H1 (cell line): ENCODE data around the gene CACNB4. TPM values are rescaled to one million over a fixed set of nuclear protein-coding genes. Genes with fewer than 3 reads are reported as not detected.

Experiments used
- RNF2 ChIP-seq: fragments of 200-900, 300-1000 bp; sonication (generic); IDR thresholded peaks from 2 replicates; pipeline ENCODE4 v1.7.1; 2016; ENCODE audit warnings: borderline replicate concordance, low read depth, mild to moderate bottlenecking, antibody characterized with exemption, low read length; ENCODE audit not compliant: poor library complexity, severe bottlenecking; ENCODE audit errors: missing control alignments
- TBP ChIP-seq: IDR thresholded peaks from 2 replicates; pipeline ENCODE4 v1.6.1; 2011; ENCODE audit warnings: low read depth, low read length, improper control_type of control experiment
- YY1 ChIP-seq: IDR thresholded peaks from 2 replicates; pipeline ENCODE4 v1.6.1; 2011; ENCODE audit warnings: low read depth, mild to moderate bottlenecking, low read length
- polyA plus RNA-seq, 7 experiments: library from polyadenylated mRNA; depleted of rRNA in 3 of 7; stranded (reverse) in 5 of 7; unstranded in 2 of 7; fragments of >200 nt in 5 of 7; fragments of 200-250 nt in 2 of 7; gene quantifications; 1 replicate in 5 of 7; 2 replicates in 1 of 7; 4 replicates in 1 of 7; pipeline versions ENCODE4 v1.2.1 to v1.2.3, GENCODE V29; 2011 to 2013; ENCODE audit warnings: missing spikeins in 2 of 7, mixed read lengths in 2 of 7
- total RNA-seq: library from RNA; stranded (reverse); fragmentation: NEBNext Ultra II Directional; extraction: Animal tissue kit (Norgen Biotek cat#: 25700); gene quantifications from 2 replicates; pipeline ENCODE4 v1.2.1, GENCODE V29; 2021

CACNB4 gene
- total and polyA plus RNA-seq, 2 of the 8 experiments (the other 6 are each of a cell fraction or from before 2014, with no cell fraction given): 2.0 to 4.0 TPM

- TF ChIP-seq TBP (no peak), YY1 (no peak), RNF2 (no peak)
Measured at GRCh38 chr2:152019732-152020131, 79.1 kb downstream of the CACNB4 start (continued).
